Neural progenitor cell (in vitro differentiated cells): ENCODE data around the gene ARL15. TPM values are rescaled to one million over a fixed set of nuclear protein-coding genes. Genes with fewer than 3 reads are reported as not detected.
A peak's percentile ranks its signal among the peaks of the same experiment; 100 is the strongest.

ENCODE experiments used
- DNase-seq: peaks from one replicate; pipeline ENCODE4 v3.0.0-alpha.2; 2016; ENCODE audit warnings: low spot score
- H2AFZ ChIP-seq: fragments of 200-600 bp; sonication (generic); replicated peaks from 2 replicates; pipeline ENCODE4 v1.6.1; 2016; ENCODE audit warnings: antibody characterized with exemption
- H3F3A ChIP-seq: fragments of 200-600 bp; sonication (generic); 2 replicates; pipeline ENCODE4 v1.6.1; 2016; ENCODE audit warnings: antibody characterized with exemption, low read depth
- H3K27ac ChIP-seq: fragments of 200-600 bp; sonication (generic); 2 replicates; pipeline ENCODE4 v1.5.1; 2016; ENCODE audit warnings: mild to moderate bottlenecking
- H3K27me3 ChIP-seq: fragments of 200-600 bp; sonication (generic); 2 replicates; pipeline ENCODE4 v1.6.1; 2016; ENCODE audit warnings: mild to moderate bottlenecking, moderate library complexity
- H3K36me3 ChIP-seq: fragments of 200-600 bp; sonication (generic); 2 replicates; pipeline ENCODE4 v1.5.1; 2016
- H3K4me1 ChIP-seq: fragments of 200-600 bp; sonication (generic); 2 replicates; pipeline ENCODE4 v1.6.1; 2016; ENCODE audit warnings: mixed run types
- H3K4me2 ChIP-seq: fragments of 200-600 bp; sonication (generic); 2 replicates; pipeline ENCODE4 v1.6.1; 2016
- H3K4me3 ChIP-seq: fragments of 200-600 bp; sonication (generic); 2 replicates; pipeline ENCODE4 v1.5.1; 2016
- H3K79me2 ChIP-seq: fragments of 200-600 bp; sonication (generic); 2 replicates; pipeline ENCODE4 v1.6.1; 2016; ENCODE audit warnings: low read depth
- H3K9ac ChIP-seq: fragments of 200-600 bp; sonication (generic); 2 replicates; pipeline ENCODE4 v1.6.1; 2016
- H3K9me3 ChIP-seq: fragments of 200-600 bp; sonication (generic); 2 replicates; pipeline ENCODE4 v1.5.1; 2016; ENCODE audit warnings: low read depth
- H4K20me1 ChIP-seq: fragments of 200-600 bp; sonication (generic); 2 replicates; pipeline ENCODE4 v1.6.1; 2016; ENCODE audit warnings: low read depth
- H3K27ac Mint-ChIP-seq: 3 replicates; pipeline ENCODE4 v1.8.0; 2021; ENCODE audit warnings: mixed read lengths
- H3K27me3 Mint-ChIP-seq: 2 replicates; pipeline ENCODE4 v1.8.0; 2022; ENCODE audit warnings: low read depth, mild to moderate bottlenecking, inconsistent platforms, moderate library complexity, mixed read lengths; ENCODE audit not compliant: insufficient read depth
- H3K36me3 Mint-ChIP-seq: 3 replicates; pipeline ENCODE4 v1.8.0; 2021; ENCODE audit warnings: mixed read lengths
- H3K4me1 Mint-ChIP-seq: 3 replicates; pipeline ENCODE4 v1.8.0; 2021; ENCODE audit warnings: mixed read lengths
- H3K4me3 Mint-ChIP-seq: 3 replicates; pipeline ENCODE4 v1.8.0; 2021; ENCODE audit warnings: mild to moderate bottlenecking, moderate library complexity, mixed read lengths
- H3K9me3 Mint-ChIP-seq: 3 replicates; pipeline ENCODE4 v1.8.0; 2020; ENCODE audit warnings: mixed read lengths
- EZH2 ChIP-seq: fragments of 200-600 bp; sonication (generic); IDR thresholded peaks from 2 replicates; pipeline ENCODE4 v1.6.1; 2017; ENCODE audit warnings: antibody characterized with exemption, mild to moderate bottlenecking, moderate library complexity
- EZH2phosphoT487 ChIP-seq: fragments of 200-600 bp; sonication (generic); IDR thresholded peaks from 2 replicates; pipeline ENCODE4 v1.6.1; 2017; ENCODE audit warnings: antibody characterized with exemption
- total RNA-seq: library from RNA; depleted of rRNA; stranded (reverse); fragments of >200 nt; gene quantifications from 2 replicates; pipeline ENCODE4 v1.2.3, GENCODE V29; 2015; ENCODE audit warnings: low replicate concordance
- TF ChIP-seq, protein P1 (sequence below): fragments of 200-600 bp; sonication (generic); IDR thresholded peaks from 2 replicates; pipeline ENCODE4 v1.5.1; 2017; ENCODE audit warnings: antibody characterized with exemption, mild to moderate bottlenecking

ARL15 gene
- total RNA-seq, 1 donor from 2014 or later, result 39.1 TPM

DNA sequence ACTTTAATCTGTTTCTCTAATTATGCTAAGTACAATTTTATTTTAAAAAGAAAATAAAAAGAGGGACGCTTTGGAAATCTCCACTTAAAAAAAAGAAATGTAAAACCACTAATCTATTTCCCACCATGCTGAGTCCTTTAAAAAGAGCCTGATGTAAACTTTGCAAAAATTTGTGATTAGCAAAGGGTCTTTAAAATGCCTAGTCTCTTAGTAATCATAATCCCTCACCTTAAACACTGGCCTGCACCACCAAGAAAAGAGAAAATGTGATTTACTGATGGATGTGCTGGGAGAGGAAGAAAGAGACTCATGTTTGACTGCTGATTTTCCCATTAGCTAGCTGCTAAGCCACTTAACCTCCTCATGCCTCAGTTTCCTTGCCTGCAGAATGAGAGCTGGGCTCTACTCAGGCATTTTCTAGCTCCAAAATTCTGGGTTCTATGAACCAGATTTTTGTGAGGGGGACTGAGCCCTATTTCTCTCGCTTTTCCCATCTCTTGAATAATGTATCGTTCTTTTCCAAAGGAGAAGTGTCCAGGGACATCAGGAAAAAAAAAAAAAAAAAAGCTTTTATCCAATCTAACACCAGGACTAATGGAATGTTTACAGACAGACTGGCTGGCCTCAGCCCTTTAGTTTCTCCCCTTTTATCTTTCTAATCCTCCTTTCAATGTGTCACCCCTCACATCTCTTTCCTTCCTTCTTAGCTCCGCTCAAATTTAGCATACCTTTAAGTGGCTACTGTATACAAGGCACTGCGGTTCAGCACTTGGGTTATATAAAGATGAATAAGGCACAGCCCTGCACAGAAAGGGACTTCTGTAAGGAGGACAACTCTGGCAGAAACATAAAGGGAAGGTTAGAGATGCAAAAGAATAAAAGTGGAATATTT lies 312.4 kb downstream of the ARL15 start:
- Mint-ChIP-seq H3K27ac (peak overlapping the region; percentile 51), H3K9me3 (peaks cover 3% of the 10 kb centered on the region), H3K4me3 (peak overlapping the region; percentile 20), H3K36me3 (no peaks in the 10 kb centered on the region), H3K4me1 (peaks cover 33% of the 10 kb centered on the region), H3K27me3 (no peaks in the 10 kb centered on the region)
- Histone ChIP-seq H3K27ac (peak overlapping the region; percentile 92), H3K4me3 (peak overlapping the region; percentile 14), H3K79me2 (peaks cover 3% of the 10 kb centered on the region), H3K27me3 (no peaks in the 10 kb centered on the region), H3K9ac (no peak overlapping the region), H3K4me1 (peaks cover 74% of the 10 kb centered on the region), H2AFZ (no peak overlapping the region), H3K4me2 (peak overlapping the region; percentile 70), H3K9me3 (no peaks in the 10 kb centered on the region), H3F3A (peaks cover 44% of the 10 kb centered on the region), H3K36me3 (no peaks in the 10 kb centered on the region), H4K20me1 (no peaks in the 10 kb centered on the region)
- DNase-seq, result peak; percentile 78
- TF ChIP-seq EZH2phosphoT487 (peak; percentile 65), EZH2 (no peak)
- TF ChIP-seq, protein P1, sequence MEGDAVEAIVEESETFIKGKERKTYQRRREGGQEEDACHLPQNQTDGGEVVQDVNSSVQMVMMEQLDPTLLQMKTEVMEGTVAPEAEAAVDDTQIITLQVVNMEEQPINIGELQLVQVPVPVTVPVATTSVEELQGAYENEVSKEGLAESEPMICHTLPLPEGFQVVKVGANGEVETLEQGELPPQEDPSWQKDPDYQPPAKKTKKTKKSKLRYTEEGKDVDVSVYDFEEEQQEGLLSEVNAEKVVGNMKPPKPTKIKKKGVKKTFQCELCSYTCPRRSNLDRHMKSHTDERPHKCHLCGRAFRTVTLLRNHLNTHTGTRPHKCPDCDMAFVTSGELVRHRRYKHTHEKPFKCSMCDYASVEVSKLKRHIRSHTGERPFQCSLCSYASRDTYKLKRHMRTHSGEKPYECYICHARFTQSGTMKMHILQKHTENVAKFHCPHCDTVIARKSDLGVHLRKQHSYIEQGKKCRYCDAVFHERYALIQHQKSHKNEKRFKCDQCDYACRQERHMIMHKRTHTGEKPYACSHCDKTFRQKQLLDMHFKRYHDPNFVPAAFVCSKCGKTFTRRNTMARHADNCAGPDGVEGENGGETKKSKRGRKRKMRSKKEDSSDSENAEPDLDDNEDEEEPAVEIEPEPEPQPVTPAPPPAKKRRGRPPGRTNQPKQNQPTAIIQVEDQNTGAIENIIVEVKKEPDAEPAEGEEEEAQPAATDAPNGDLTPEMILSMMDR, result no peak

DNA sequence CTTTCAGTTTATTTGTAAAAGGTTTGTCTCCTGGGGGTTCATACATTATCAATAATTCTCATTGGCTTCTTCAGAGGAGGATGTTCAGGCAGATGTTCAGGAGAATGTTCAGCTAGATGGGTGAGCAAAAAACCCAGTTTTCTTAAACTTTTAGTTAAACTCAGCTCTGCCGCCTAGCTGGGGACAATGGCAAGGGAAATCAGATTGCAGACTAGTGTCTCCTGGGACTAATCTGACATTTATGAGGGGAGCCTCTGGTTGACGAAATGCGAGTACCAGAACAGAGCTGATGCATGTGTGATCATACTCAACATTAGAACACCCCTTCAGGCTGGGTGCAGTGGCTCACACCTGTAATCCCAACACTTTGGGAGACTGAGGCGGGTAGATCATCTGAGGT lies 314.4 kb downstream of the ARL15 start:
- H3K36me3 ChIP-seq, result no peaks in the 10 kb centered on the region
- no peak overlapping the region for H2AFZ ChIP-seq
- peaks cover 3% of the 10 kb centered on the region for H3K79me2 ChIP-seq
- Mint-ChIP-seq H3K27me3 (peaks cover 1% of the 10 kb centered on the region), H3K4me3 (no peak overlapping the region), H3K27ac (peak overlapping the region; percentile 9), H3K9me3 (peaks cover 3% of the 10 kb centered on the region), H3K4me1 (peaks cover 33% of the 10 kb centered on the region), H3K36me3 (no peaks in the 10 kb centered on the region)
- no peak overlapping the region for H3K27ac ChIP-seq
- no peaks in the 10 kb centered on the region for H3K27me3 ChIP-seq
- H3F3A ChIP-seq, result peaks cover 44% of the 10 kb centered on the region
- H3K9me3 ChIP-seq, result no peaks in the 10 kb centered on the region
- DNase-seq, result no peak
- TF ChIP-seq EZH2 (no peak), EZH2phosphoT487 (no peak)
- TF ChIP-seq, protein P1, result no peak
- H3K9ac ChIP-seq, result no peak overlapping the region
- H4K20me1 ChIP-seq, result no peaks in the 10 kb centered on the region
- H3K4me3 ChIP-seq, result no peak overlapping the region
- no peak overlapping the region for H3K4me2 ChIP-seq
- H3K4me1 ChIP-seq, result peaks cover 67% of the 10 kb centered on the region

DNA sequence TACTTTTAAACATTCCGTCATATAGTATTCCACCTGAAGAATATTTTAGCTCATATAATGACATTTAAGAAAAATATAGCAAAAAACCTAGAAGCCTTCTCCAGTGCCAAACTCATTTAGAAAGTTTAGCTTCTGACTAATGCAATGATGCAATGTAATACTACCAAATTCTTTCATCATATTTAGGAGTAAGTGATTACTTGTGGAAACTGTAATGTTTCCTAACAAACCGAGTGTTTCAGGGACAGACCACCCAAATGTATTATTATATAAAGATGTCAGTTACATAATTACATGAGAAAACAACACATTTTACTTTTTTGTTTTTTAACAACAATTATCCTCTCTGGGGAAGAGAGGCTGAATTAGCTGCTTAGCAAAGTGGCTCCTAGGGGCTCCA lies 316.2 kb downstream of the ARL15 start:
- Histone ChIP-seq H3K79me2 (peaks cover 3% of the 10 kb centered on the region), H3K9me3 (no peaks in the 10 kb centered on the region), H3K4me3 (no peak overlapping the region), H3K27me3 (no peaks in the 10 kb centered on the region), H3K4me1 (peaks cover 65% of the 10 kb centered on the region), H3K27ac (no peak overlapping the region), H4K20me1 (no peaks in the 10 kb centered on the region), H2AFZ (no peak overlapping the region), H3F3A (peaks cover 41% of the 10 kb centered on the region), H3K4me2 (no peak overlapping the region), H3K36me3 (no peaks in the 10 kb centered on the region), H3K9ac (no peak overlapping the region)
- no peak overlapping the region for H3K27ac Mint-ChIP-seq
- DNase-seq, result no peak
- H3K36me3 Mint-ChIP-seq, result no peaks in the 10 kb centered on the region
- no peak for TF ChIP-seq EZH2phosphoT487
- TF ChIP-seq, protein P1, result no peak
- no peak for TF ChIP-seq EZH2
- peaks cover 2% of the 10 kb centered on the region for H3K27me3 Mint-ChIP-seq
- H3K4me3 Mint-ChIP-seq, result no peak overlapping the region
- peaks cover 3% of the 10 kb centered on the region for H3K9me3 Mint-ChIP-seq
- peaks cover 25% of the 10 kb centered on the region for H3K4me1 Mint-ChIP-seq
